Activated CD8-positive, alpha-beta memory T cell treated with anti-CD3 and anti-CD28 coated beads, Interleukin-2, amount 50 U/mL, for 24 hours (primary cell): Measurements from ENCODE around the gene INSYN2A.

Experiments used
- DNase-seq: peaks from one replicate; pipeline ENCODE4 v3.0.0-alpha.2; 2020; ENCODE audit errors: extremely low read depth

Gene INSYN2A

GRCh38 chr10:127153181-127153580 lies 43.2 kb downstream of the INSYN2A start:
- no peak for DNase-seq

- DNase-seq, result no peak
These were observed 44.3 kb downstream of the INSYN2A start for GRCh38 chr10:127151981-127152699.

- no peak for DNase-seq
These were observed 44.9 kb downstream of the INSYN2A start for GRCh38 chr10:127151541-127151940.

- DNase-seq, result no peak
These were observed 46.3 kb downstream of the INSYN2A start for GRCh38 chr10:127150136-127150535.

- no peak for DNase-seq
These were observed 46.8 kb downstream of the INSYN2A start for GRCh38 chr10:127149501-127150081.

- DNase-seq, result no peak
These were observed 47.5 kb downstream of the INSYN2A start for GRCh38 chr10:127148933-127149220.

GRCh38 chr10:127148066-127148932 lies 48.1 kb downstream of the INSYN2A start:
- no peak for DNase-seq

- no peak for DNase-seq
These were observed 49.7 kb downstream of the INSYN2A start for GRCh38 chr10:127146661-127147060.
